ENCODE data around the gene EIF3F.

DNA sequence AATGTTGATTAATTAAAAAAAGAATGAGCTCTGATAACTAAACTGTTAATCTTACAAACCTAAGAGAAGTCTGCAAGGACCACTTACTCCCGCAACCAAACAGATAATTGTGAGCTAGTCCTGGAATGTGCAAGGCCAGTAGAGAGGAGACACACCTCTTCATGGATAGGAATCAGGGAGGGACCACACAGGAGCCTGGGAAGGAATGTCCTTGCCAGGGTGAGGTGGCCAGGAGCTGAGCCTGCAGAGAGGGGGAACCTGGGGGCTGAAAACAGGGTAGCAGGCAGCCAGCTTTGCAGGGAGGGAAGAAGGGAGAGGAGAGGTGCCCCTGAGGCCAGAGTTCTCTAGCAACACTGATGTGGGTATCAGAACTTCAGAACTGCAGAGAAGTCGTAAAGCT lies 12.5 kb upstream of the EIF3F start:
- TF ChIP-seq POLR2AphosphoS5 (IDR thresholded peaks at IDR 0.05; ENCODE audit: insufficient read depth, low read depth, low read length) (no peak), GATA2 (IDR thresholded peaks at IDR 0.05; ENCODE audit: insufficient read depth, insufficient read length, low read depth, low read length) (no peak), EZH2 (IDR thresholded peaks at IDR 0.05; ENCODE audit: borderline replicate concordance, low read depth, low read length, severe bottlenecking) (no peak), POLR2A (IDR thresholded peaks at IDR 0.05; ENCODE audit: low read depth, low read length) (no peak), FOS (IDR thresholded peaks at IDR 0.05; ENCODE audit: borderline replicate concordance, insufficient read depth, low read length) (no peak)
- TF ChIP-seq, protein P1, sequence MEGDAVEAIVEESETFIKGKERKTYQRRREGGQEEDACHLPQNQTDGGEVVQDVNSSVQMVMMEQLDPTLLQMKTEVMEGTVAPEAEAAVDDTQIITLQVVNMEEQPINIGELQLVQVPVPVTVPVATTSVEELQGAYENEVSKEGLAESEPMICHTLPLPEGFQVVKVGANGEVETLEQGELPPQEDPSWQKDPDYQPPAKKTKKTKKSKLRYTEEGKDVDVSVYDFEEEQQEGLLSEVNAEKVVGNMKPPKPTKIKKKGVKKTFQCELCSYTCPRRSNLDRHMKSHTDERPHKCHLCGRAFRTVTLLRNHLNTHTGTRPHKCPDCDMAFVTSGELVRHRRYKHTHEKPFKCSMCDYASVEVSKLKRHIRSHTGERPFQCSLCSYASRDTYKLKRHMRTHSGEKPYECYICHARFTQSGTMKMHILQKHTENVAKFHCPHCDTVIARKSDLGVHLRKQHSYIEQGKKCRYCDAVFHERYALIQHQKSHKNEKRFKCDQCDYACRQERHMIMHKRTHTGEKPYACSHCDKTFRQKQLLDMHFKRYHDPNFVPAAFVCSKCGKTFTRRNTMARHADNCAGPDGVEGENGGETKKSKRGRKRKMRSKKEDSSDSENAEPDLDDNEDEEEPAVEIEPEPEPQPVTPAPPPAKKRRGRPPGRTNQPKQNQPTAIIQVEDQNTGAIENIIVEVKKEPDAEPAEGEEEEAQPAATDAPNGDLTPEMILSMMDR (IDR thresholded peaks at IDR 0.05; ENCODE audit: extremely low read depth in 1 of 2, insufficient read depth in 1 of 2, low read depth in 1 of 2, low read length in 2 of 2): no peak
